SK-N-SH treated with all-trans-retinoic acid at 6 μM for 48 hours (cell line): ENCODE measurements around the gene PCBD2.

Experiments
- CSDC2 ChIP-seq: fragments of 250-450 bp; sonication (Bioruptor Pico); IDR thresholded peaks from 2 replicates; pipeline ENCODE4 v1.5.0; 2020; ENCODE audit warnings: mild to moderate bottlenecking, moderate library complexity
- ISL1 ChIP-seq: fragments of 250-450 bp; sonication (Bioruptor Pico); IDR thresholded peaks from 2 replicates; pipeline ENCODE4 v2.1.2; 2022; ENCODE audit warnings: mild to moderate bottlenecking, moderate library complexity
- OSR1 ChIP-seq: fragments of 250-450 bp; sonication (Bioruptor Pico); IDR thresholded peaks from 2 replicates; pipeline ENCODE4 v1.8.0; 2022; ENCODE audit warnings: moderate library complexity, mild to moderate bottlenecking, inconsistent platforms
- PATZ1 ChIP-seq: fragments of 250-450 bp; sonication (Bioruptor Pico); IDR thresholded peaks from 2 replicates; pipeline ENCODE4 v1.8.0; 2020; ENCODE audit warnings: mild to moderate bottlenecking, moderate library complexity, borderline replicate concordance
- SNAI2 ChIP-seq: fragments of 250-450 bp; sonication (Bioruptor Pico); IDR thresholded peaks from 2 replicates; pipeline ENCODE4 v1.5.0; 2020; ENCODE audit warnings: mild to moderate bottlenecking, moderate library complexity
- TSHZ2 ChIP-seq: fragments of 250-450 bp; sonication (Bioruptor Pico); IDR thresholded peaks from 2 replicates; pipeline ENCODE4 v1.5.0; 2020; ENCODE audit warnings: mild to moderate bottlenecking, moderate library complexity

- TF ChIP-seq ISL1 (CRISPR knock-in tag) (no peak), TSHZ2 (CRISPR knock-in tag) (no peak), OSR1 (CRISPR knock-in tag) (no peak), PATZ1 (CRISPR knock-in tag) (no peak), SNAI2 (CRISPR knock-in tag) (no peak), CSDC2 (CRISPR knock-in tag) (no peak)
Observed at GRCh38 chr5:135009736-135010501, 105.0 kb downstream of the PCBD2 start.
